ENCODE measurements around the gene STK39.

Gene STK39

DNA sequence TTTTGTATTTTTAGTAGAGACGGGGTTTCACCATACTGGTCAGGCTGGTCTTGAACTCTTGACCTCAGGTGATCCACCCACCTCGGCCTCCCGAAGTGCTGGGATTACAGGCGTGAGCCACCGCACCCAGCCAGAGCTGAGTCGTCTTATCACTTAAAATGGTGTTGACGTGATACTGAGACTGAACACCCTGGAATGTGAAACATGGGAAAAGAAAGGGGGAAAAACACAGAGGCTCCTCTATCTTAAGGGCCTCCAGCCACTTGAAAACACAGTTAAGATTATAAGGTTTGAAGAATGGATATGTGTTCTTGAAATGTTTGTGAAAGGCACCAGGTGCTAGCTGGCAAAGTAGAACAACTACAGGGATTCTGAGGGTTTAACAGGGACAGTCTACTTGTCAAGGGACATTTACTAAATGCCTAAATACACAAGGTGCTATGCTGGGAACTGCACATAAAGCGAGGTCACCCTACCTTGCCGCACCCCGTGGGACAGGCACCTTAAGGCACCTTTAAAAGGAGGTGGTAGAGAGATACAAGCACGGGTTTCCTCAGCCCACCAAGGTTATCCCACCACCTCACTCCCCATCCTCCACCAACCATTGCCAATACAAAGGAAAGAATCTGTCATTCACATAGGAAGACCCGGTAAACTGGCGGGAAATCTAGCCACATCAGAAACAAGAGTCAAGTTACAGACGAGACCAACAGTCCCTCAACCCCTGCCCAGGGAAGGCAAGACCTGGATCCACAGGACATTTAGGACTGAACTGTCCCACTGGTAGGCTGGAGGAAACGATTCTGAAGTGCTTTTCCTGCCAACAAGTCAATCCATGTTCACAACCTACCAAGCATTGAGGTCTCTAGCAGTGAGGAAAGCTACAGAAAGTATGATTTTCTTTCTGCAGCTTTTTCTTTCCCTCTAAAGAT is 43.4 kb downstream of the STK39 start:
- no peak for DNase-seq

- DNase-seq = no peak
Observed at GRCh38 chr2:168201584-168202116, 45.7 kb downstream of the STK39 start.

GRCh38 chr2:168200930-168201583 is 46.3 kb downstream of the STK39 start:
- no peak for DNase-seq

DNA sequence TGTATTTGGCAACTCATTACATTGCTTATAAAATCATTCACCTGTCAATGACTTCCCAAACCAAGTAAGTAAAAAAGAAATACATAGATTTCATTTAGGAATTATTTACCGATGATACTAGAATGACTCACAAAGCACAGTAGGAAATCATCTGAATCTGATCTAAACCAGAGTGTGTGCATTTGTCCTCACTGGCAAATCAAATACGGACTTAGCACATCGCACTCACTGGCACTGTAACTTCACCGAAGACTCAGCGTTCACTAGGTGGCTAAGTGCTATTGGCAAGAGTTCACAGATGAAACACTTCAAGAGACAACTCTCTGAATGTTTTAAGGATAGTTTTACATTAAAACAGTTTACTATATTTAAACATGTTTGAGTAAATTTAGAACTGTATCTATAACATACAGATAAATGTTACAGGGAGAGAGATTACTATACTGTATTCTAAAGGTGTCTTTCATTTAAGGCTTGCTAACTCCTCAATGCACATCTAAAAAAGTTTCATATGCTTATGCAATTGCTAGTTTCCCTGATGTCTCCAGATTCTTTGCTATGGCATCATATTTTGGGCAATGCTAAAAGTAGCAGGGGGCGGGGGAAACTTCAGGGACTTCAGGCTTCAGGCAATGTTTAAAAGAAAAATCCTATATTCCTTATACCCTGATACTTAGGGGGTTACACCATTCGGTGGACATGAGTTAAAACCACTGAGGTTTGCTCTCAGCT is 48.8 kb downstream of the STK39 start:
- no peak for DNase-seq

DNA sequence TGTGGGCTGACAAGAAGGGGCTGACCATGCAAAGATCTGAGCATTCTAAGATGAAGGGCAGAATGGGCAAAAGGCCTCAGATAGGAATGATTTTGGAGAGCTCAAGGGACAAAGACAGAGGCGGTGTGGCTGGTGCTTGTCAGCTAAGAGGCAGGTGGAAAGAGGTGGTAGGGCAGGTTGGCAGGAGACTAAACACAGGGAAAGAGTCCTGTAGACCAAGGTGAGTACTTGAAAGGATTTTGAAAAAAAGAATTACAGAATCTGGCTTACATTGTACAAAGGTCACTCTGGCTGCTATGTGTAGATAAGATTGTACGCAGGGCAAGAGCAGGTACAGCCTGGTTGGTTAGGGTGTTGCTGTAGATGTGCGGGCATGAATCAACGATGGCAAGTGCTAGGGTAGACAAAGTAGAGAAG is 50.6 kb downstream of the STK39 start:
- DNase-seq = no peak

- no peak for DNase-seq
Observed at GRCh38 chr2:168194784-168195522, 52.4 kb downstream of the STK39 start.

DNA sequence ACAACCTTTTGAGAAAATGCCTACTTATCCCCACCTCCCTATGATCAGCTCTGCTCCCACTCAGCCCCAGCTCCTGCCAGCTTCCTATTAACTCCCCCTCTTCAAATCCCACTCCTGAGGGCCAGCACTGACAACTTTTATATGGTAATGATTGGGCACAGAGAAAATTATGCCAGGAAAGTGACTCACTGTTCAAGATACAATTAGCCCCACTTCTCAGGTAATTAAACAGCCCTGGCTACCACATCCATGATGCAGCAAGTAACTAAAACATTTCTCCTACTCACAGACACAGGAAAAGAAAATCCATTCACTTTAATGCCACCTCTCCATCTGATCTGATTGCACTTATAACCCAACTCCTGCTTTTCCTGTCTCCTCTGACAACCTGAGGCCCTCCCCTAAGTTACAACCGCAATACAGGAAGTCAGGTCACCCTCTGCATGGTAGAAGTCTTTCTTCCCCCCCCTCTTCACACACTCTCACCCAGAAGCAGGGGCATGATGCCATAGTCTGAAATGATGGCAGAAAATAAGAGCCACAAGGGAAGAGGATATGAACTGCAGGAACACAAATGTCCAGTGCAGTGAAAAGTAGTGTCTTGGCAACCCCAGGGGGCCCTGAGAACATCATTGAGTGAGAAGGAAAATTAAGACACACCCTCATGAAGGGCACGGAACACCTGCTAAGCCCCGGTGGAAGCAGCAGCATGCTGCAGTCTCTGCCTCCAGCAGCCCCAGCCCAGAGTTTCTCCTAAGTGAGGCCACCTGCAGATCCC is 54.4 kb downstream of the STK39 start:
- no peak for DNase-seq

- no peak for DNase-seq
Observed at GRCh38 chr2:168191955-168192785, 55.2 kb downstream of the STK39 start.

GRCh38 chr2:168190590-168191336 is 56.6 kb downstream of the STK39 start:
- DNase-seq = no peak

- DNase-seq = no peak
Observed at GRCh38 chr2:168189835-168190569, 57.4 kb downstream of the STK39 start.

- no peak for DNase-seq
Observed at GRCh38 chr2:168188002-168188401, 59.4 kb downstream of the STK39 start.

GRCh38 chr2:168186452-168186851 is 60.9 kb downstream of the STK39 start:
- no peak for DNase-seq

DNA sequence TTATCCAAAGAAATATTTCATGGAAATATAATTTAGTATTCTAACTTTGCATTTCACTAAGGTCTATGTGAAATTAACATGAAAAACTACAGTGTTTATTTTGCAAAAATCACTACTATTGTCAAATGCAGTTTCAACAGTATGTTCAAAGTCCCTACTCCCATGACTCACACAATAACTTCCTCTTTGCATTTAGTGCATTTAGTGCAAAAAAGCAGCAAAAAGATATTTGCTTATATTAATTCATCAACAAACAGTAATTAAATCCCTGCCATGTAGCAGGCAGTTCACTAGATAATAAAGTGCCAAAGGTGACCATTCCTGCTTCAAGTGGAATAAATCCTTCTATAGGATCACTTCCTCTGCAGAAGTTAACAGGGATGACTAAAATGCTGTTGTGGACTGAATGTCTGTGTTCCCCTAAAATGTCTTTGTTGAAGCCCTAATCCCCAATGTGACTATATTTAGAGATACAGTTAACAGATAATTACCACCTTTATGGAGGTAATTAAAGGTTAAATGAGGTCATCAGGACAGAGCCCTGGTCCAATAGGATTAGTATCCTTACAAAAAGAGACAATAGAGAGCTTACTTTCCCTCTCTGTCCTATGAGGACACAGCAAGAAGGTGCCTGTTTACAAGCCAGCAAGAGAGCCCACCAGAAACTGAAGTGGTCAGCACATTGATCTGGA is 61.7 kb downstream of the STK39 start:
- no peak for DNase-seq

- DNase-seq = no peak
Observed at GRCh38 chr2:168184681-168185513, 62.5 kb downstream of the STK39 start.

DNA sequence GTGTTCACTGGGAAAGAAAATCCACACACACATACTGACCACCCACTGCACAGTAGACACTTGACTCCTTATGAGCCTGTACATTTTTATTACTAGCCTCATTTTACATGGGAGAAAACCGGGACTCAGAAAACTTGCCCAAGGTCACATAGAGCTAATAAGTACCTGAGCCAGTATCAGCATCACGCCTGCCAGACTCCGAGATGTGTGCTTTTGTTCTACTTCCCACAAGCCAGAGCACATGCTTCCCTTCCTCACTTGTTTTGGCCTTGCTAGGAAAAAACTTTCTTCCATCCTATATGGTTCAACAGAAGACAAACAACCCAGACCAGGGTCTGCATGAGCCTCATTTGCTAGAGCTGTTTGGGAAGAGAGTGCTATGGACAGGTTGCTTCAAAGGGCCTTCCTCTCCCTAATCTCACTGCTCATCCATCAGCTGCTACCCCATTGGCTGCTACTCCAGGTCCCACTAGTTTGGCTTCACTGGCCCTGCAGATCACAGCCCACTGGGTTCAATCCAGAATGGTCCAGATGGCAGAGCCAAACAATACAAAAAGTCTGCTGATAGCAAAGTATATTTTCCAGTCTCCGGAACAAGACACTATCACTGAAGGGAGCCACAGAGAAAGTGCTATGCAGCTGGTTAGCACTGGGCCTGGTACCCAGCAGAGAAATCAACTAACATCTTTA is 63.9 kb downstream of the STK39 start:
- DNase-seq = no peak

DNA sequence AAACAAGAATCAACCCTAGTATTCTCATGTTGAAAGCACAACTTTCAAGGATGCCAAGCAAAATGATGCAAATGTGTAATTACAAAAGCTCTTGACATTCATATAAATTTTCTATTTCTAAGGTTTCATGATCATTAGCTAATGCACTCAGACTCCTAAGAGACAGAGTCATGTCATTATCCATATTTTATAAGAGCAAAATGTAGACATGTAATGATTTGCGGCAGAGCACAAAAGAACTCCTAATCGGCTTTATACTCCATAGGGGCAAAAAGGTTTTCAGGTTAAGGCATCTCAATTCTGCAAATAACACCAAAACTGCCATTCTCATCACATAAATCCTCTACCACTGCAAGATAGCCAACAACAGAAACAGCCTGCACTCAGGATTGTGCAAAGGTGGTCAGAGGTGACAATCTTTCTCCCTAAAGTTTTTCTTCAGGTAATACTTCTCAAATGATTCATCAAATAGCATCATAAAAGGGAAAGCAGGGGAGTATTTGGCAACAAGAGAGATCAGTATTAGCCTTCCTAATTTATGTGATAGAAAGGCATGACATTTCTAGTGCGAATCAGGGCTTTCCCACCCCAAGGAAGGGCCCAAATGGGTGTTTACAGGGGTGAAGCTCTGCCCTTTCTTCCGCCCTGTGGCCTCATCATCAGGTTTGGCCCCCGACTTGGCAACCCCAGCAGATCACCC is 64.7 kb downstream of the STK39 start:
- peak; percentile 98 for DNase-seq

Data from NCI-H2227 treated with DMSO at 0.1 percent for 48 hours (cell line).